Mucosa of descending colon (tissue), 3 donors: ENCODE measurements around the gene GPR34. TPM values are rescaled to one million over a fixed set of nuclear protein-coding genes. Genes with fewer than 3 reads are reported as not detected.
"Not testable (repeated sequence)": the region's sequence is repeated elsewhere in the genome, so short reads cannot be mapped to it uniquely, and the experiment has no call there.

Source experiments
- ATAC-seq: fragments of 200-7000 bp; cut with Tn5 transposase; one replicate; pipeline ENCODE4 v1.9.1; 2020; ENCODE audit warnings: mild to moderate bottlenecking, moderate library complexity
- DNase-seq, 3 donors: peaks; one replicate each; pipeline ENCODE4 v3.0.0-alpha.2; 2020
- H3K36me3 ChIP-seq: fragments of 200-600 bp; one replicate; pipeline ENCODE4 v1.8.0; 2021; ENCODE audit warnings: low read depth, mild to moderate bottlenecking
- H3K4me1 ChIP-seq: fragments of 200-600 bp; one replicate; pipeline ENCODE4 v1.8.0; 2021; ENCODE audit warnings: low read depth, mild to moderate bottlenecking
- H3K4me3 ChIP-seq: fragments of 200-600 bp; one replicate; pipeline ENCODE4 v1.8.0; 2021; ENCODE audit warnings: mild to moderate bottlenecking
- H3K9me3 ChIP-seq: fragments of 200-600 bp; one replicate; pipeline ENCODE4 v1.8.0; 2021; ENCODE audit warnings: mild to moderate bottlenecking
- CTCF ChIP-seq: fragments of 200-600 bp; IDR thresholded peaks from one replicate; pipeline ENCODE4 v1.8.0; 2022; ENCODE audit warnings: antibody characterized with exemption, mild to moderate bottlenecking
- intact Hi-C, 2 donors: fragments of 100-400 bp; cut with DNase I in 1 of 2; cut with micrococcal nuclease in 1 of 2; formaldehyde crosslinking; loops; one replicate each; pipeline versions ENCODE4 v1.11.0 to v1.11.1; 2022; cut with DNase I, micrococcal nuclease
- total RNA-seq, 3 donors: library from RNA; stranded (reverse); fragmentation: NEBNext Ultra II Directional in 2 of 3; extraction: Animal tissue kit (Norgen Biotek cat#: 25700) in 2 of 3; gene quantifications; one replicate each; pipeline versions ENCODE4 v1.2.1 to v1.2.4, GENCODE V29; 2021 to 2023
- donor health status: DM: no; HTN: no; CAD: no; lungs with moderate emphysema.
- donor health status: DM: no; HTN: no; CAD: no.
- donor health status: DM: no; HTN: yes; CAD: no.

Gene GPR34
- total RNA-seq, 3 donors from 2014 or later = 2.0 to 11.9 (median 11.4) TPM

- no peak for TF ChIP-seq CTCF
- Histone ChIP-seq H3K9me3 (no peaks in the 10 kb centered on the region), H3K4me1 (no peaks in the 10 kb centered on the region), H3K36me3 (no peaks in the 10 kb centered on the region), H3K4me3 (no peak overlapping the region)
- DNase-seq (no peak), ATAC-seq (no peak)
- intact Hi-C loops = no loop called here
Measured at GRCh38 chrX:41671082-41671481, 17.7 kb upstream of the GPR34 start.

- DNase-seq (no peak), ATAC-seq (no peak)
- Histone ChIP-seq H3K4me3 (no peak overlapping the region), H3K36me3 (no peaks in the 10 kb centered on the region), H3K4me1 (no peaks in the 10 kb centered on the region), H3K9me3 (no peaks in the 10 kb centered on the region)
- intact Hi-C loops = no loop called here
- TF ChIP-seq CTCF = no peak
Measured at GRCh38 chrX:41672643-41673042, 16.1 kb upstream of the GPR34 start.

- H3K4me1 ChIP-seq, H3K4me3 ChIP-seq, ATAC-seq, H3K9me3 ChIP-seq, intact Hi-C loops, H3K36me3 ChIP-seq, DNase-seq: not testable (repeated sequence)
Measured at GRCh38 chrX:41676361-41676760, 12.4 kb upstream of the GPR34 start.

GRCh38 chrX:41677183-41678060, 11.4 kb upstream of the GPR34 start:
- TF ChIP-seq CTCF = no peak
- Histone ChIP-seq H3K4me3 (no peak overlapping the region), H3K9me3 (no peaks in the 10 kb centered on the region), H3K36me3 (no peaks in the 10 kb centered on the region), H3K4me1 (no peaks in the 10 kb centered on the region)
- intact Hi-C loops = no loop called here
- no peak for ATAC-seq
- no peak for DNase-seq

- Histone ChIP-seq H3K4me1 (no peaks in the 10 kb centered on the region), H3K36me3 (no peaks in the 10 kb centered on the region), H3K4me3 (no peak overlapping the region), H3K9me3 (no peaks in the 10 kb centered on the region)
- ATAC-seq = no peak
- peak in 1 of 3 donors; percentile 22 for DNase-seq
- intact Hi-C loops = no loop called here
- TF ChIP-seq CTCF = no peak
Measured at GRCh38 chrX:41684138-41684537, 4.6 kb upstream of the GPR34 start.

GRCh38 chrX:41684940-41685339, 3.8 kb upstream of the GPR34 start:
- DNase-seq = no peak
- H3K4me3 ChIP-seq = no peak overlapping the region
- TF ChIP-seq CTCF = no peak
- no peaks in the 10 kb centered on the region for H3K36me3 ChIP-seq
- no peak for ATAC-seq
- intact Hi-C loops = no loop called here
- H3K9me3 ChIP-seq = no peaks in the 10 kb centered on the region
- no peaks in the 10 kb centered on the region for H3K4me1 ChIP-seq
